HG02759 (cell line): ENCODE measurements around the gene PRRC2C.

Experiments
- ATAC-seq: cut with Tn5 transposase; IDR thresholded peaks from one replicate; pipeline ENCODE4 v1.9.1; 2021; ENCODE audit warnings: mild to moderate bottlenecking, moderate library complexity; ENCODE audit not compliant: unreplicated experiment

Gene PRRC2C

GRCh38 chr1:171627020-171627419 lies 141.7 kb downstream of the PRRC2C start:
- ATAC-seq, result no peak

GRCh38 chr1:171628225-171628624 lies 142.9 kb downstream of the PRRC2C start:
- no peak for ATAC-seq

DNA sequence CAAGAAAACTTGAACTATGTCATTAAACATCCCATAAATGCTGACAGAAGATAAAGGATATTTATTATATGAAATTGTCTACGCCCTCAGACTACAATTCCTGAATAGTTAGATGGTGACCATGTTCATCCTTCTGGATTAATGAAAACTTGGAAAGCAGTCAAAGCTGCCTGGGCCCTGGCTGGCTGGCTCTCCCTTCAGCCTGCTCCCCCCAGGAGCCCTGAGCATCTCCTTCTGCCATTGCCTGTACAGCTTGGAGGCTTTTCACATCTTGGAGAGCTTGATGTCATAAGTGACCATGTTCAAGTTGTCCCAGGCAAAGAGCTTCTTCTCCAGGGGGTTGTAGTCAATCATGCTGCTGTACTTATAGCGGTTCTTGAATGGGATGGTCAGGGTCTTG lies 150.3 kb downstream of the PRRC2C start:
- ATAC-seq, result no peak

DNA sequence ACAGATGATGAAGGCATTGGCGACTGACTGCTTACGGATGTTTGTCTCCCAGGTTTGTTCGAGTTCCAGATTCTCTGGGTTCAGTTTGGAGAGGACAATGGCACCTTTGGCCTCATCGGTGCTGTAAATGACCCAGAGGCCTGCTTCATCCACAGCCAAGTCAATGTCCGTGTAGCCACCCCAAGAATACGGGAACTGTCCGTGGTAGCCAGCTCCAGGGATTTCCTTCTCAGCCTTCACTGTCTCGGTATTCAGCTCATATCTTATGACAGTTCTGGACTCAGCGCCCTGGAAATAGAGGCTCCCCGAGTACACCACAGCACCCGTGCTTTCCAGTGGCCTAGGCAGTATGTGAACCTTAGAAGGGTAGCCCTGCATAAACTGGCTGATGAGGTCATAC lies 150.8 kb downstream of the PRRC2C start:
- ATAC-seq, result no peak

GRCh38 chr1:171637928-171638576 lies 152.7 kb downstream of the PRRC2C start:
- ATAC-seq, result no peak

GRCh38 chr1:171640225-171640624 lies 154.9 kb downstream of the PRRC2C start:
- ATAC-seq, result no peak

- no peak for ATAC-seq
Measured at GRCh38 chr1:171641076-171641864, 155.9 kb downstream of the PRRC2C start.

DNA sequence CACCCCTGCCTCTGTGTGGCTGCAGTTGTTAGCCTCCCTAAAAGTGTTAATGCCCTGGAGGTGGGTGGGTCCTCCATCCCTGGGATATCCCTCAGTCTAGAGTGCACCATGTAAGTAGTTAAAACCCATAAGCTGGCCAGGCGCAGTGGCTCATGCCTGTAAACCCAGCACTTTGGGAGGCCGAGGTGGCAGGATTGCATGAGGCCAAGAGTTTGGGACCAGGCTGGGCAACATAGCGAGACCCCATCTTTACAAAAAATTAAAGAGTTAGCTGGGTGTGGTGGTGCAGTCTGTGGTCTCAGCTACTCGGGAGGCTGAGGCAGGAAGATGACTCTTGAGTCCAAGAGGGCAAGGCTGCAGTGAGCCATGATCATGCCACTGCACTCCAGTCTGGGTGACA lies 156.9 kb downstream of the PRRC2C start:
- ATAC-seq, result no peak
